GM06990 (cell line): ENCODE measurements around the gene SHANK1.

Source experiments
- DNase-seq: peaks from one replicate; pipeline ENCODE4 v3.0.0-alpha.2; 2011; ENCODE audit not compliant: insufficient read length; ENCODE audit errors: extremely low read depth
- H3K27me3 ChIP-seq: replicated peaks from 2 replicates; pipeline ENCODE4 v1.6.0; 2011; ENCODE audit warnings: low read length; ENCODE audit not compliant: control insufficient read depth, insufficient read depth
- H3K36me3 ChIP-seq: 2 replicates; pipeline ENCODE4 v1.5.1; 2011; ENCODE audit warnings: low read length; ENCODE audit not compliant: control insufficient read depth, insufficient read depth
- H3K4me3 ChIP-seq: replicated peaks from 2 replicates; pipeline ENCODE4 v1.5.1; 2011; ENCODE audit warnings: low read depth, mild to moderate bottlenecking, control low read depth, low read length
- CTCF ChIP-seq: IDR thresholded peaks from 2 replicates; pipeline ENCODE4 v1.5.1; 2011; ENCODE audit warnings: low read length, control low read depth, mild to moderate bottlenecking, inconsistent platforms; ENCODE audit not compliant: insufficient read depth, poor library complexity, severe bottlenecking

The SHANK1 gene

GRCh38 chr19:50664204-50664603 lies 55.4 kb downstream of the SHANK1 start:
- H3K36me3 ChIP-seq = no peaks in the 10 kb centered on the region
- TF ChIP-seq CTCF = no peak
- no peak overlapping the region for H3K4me3 ChIP-seq
- H3K27me3 ChIP-seq = no peaks in the 10 kb centered on the region; the same call in 1 of the 2 replicates
- DNase-seq = no peak

DNA sequence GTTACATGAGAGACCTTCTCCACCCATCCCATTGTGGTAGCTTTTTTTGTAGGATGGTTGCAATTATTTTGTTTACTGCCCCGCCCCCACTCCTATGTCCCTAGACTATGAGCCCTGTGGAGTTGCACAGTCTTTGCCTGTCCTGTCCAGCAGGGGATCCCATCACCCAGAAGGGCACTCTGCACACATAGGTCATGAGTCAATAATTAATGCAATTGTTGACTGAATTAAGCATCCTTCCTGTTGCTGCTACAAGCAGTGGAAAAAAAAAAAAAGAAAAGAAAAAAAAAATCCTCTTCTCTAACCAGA lies 56.2 kb downstream of the SHANK1 start:
- TF ChIP-seq CTCF = no peak
- Histone ChIP-seq H3K27me3 (peaks cover 2% of the 10 kb centered on the region), H3K4me3 (no peak overlapping the region), H3K36me3 (no peaks in the 10 kb centered on the region)
- DNase-seq = no peak

GRCh38 chr19:50662651-50663481 lies 56.7 kb downstream of the SHANK1 start:
- Histone ChIP-seq H3K4me3 (no peak overlapping the region), H3K36me3 (no peaks in the 10 kb centered on the region), H3K27me3 (peaks cover 2% of the 10 kb centered on the region)
- DNase-seq = no peak
- no peak for TF ChIP-seq CTCF

DNA sequence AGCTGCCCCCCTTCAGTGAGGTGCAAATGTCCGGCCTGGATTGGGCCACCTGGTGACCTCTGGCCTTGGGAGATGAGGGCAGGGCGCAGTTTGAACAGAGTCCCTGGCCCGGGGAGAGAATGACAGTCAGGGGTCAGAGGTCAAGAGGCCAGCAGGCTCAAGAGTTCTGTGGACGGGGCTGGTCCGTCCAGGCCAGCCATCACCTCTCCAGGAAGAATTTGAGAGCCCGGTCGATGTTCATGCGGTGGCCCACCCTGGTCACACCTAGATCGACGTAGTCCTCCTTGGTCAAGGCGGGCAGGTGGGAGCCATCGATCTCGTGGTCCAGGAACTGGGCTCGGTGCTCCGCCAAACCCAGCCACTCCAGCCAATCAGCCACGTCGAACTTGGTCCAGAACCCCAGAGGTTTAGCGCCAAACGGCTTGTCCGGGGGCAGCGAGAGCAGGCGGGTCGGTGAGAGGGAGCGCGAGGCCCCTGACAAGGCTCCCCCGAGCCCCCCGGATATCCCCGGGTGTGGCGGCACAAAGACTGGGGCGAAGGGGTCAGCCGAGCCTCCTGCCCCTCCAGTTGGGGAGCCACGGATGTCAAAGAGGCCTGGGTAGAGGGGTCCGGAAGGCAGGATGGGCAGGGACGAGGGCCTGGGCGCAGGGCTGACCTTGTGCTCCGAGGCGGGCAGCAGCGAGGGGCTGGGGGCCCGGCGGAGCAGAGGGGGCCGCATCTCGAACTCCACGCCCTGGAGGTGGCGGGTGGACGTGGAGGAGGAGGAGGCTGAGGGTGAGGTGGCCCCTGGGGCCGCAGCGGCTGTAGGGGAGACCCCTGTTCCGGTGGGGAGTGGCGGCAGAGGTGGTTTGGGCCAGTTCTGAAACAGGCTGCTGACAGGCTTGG lies 57.6 kb downstream of the SHANK1 start:
- peaks cover 2% of the 10 kb centered on the region for H3K27me3 ChIP-seq
- H3K36me3 ChIP-seq = no peaks in the 10 kb centered on the region
- DNase-seq = no peak
- TF ChIP-seq CTCF = no peak
- no peak overlapping the region for H3K4me3 ChIP-seq

DNA sequence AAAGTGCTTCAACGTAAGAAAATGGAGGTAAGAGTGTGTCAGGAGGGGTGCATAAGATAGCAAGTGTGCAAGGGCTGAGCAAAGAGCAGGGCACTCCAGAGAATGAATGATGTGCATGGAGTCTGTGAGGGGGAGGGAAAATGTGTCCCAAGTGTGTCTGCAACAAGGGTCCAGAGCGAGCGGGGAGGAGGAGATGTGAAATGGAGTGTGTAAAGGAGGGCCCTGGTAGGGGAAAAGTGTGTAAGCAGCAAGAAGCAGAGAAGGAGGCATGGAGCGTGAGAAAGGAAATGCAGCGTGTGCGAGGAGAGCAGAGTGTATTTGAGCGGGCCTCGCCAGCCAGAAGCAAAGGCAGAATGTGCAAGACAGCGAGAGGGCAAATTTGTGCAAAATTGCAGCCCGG lies 58.6 kb downstream of the SHANK1 start:
- Histone ChIP-seq H3K36me3 (no peaks in the 10 kb centered on the region), H3K27me3 (peaks cover 2% of the 10 kb centered on the region), H3K4me3 (no peak overlapping the region)
- no peak for TF ChIP-seq CTCF
- no peak for DNase-seq
